ENCODE measurements around the gene CCDC178.

CCDC178 gene

DNA sequence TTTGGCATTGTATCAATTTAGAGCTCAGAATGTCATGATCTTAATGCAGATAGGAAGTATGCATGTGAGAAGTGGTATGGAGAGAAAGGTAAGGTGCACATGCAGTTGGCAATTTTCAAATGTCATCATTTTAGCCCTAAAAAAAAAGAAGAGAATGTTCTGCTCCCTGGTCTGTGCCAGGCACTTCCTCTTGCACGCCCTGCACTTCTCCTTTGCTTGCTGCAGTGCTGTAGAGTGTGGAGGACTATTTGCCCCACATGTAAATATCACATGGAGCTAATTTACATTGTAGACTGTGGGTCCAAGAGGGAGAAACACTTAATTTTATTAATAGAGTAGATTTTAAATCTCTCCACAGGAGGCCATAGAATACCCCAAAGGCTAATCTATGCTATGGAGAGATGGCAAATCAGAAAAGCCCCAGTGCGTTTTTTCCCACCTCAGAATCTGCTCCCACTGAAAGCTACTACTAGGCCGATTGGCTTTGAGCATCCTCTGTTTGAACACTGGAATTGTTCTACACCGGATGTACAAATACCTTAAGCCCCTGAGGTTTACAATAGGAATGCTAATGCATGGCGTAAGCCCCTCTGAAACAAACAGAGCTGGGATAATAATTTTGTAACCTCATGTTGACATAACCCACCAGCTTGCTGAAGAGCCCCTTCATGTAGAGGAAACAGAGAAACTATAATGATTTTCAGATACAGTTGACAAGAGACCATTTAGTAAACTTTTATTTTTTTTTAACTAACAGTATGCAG is 530.5 kb downstream of the CCDC178 start:
- H3K36me3 ChIP-seq (ENCODE audit: control insufficient read depth in 1 of 2, insufficient read depth in 2 of 2, low read length in 2 of 2), result no peaks in the 10 kb centered on the region
- no peak overlapping the region for H3K4me3 ChIP-seq (ENCODE audit: low read depth in 1 of 2, low read length in 2 of 2)
- H3K27ac ChIP-seq (ENCODE audit: low read length), result no peak overlapping the region
- H3K4me1 ChIP-seq (ENCODE audit: control insufficient read depth in 1 of 2, insufficient read depth in 2 of 2, low read length in 2 of 2), result no peaks in the 10 kb centered on the region
- H3K9me3 ChIP-seq (ENCODE audit: control insufficient read depth in 1 of 2, low read length in 2 of 2), result no peaks in the 10 kb centered on the region
- H3K27me3 ChIP-seq (ENCODE audit: low read depth, low read length), result no peaks in the 10 kb centered on the region

- H3K4me3 ChIP-seq (ENCODE audit: low read depth in 1 of 2, low read length in 2 of 2), result no peak overlapping the region
- H3K9me3 ChIP-seq (ENCODE audit: control insufficient read depth in 1 of 2, low read length in 2 of 2), result no peaks in the 10 kb centered on the region
- no peaks in the 10 kb centered on the region for H3K27me3 ChIP-seq (ENCODE audit: low read depth, low read length)
- H3K4me1 ChIP-seq (ENCODE audit: control insufficient read depth in 1 of 2, insufficient read depth in 2 of 2, low read length in 2 of 2), result no peaks in the 10 kb centered on the region
- no peak overlapping the region for H3K27ac ChIP-seq (ENCODE audit: low read length)
- no peaks in the 10 kb centered on the region for H3K36me3 ChIP-seq (ENCODE audit: control insufficient read depth in 1 of 2, insufficient read depth in 2 of 2, low read length in 2 of 2)
Measured at GRCh38 chr18:32908424-32908805, 532.1 kb downstream of the CCDC178 start.

DNA sequence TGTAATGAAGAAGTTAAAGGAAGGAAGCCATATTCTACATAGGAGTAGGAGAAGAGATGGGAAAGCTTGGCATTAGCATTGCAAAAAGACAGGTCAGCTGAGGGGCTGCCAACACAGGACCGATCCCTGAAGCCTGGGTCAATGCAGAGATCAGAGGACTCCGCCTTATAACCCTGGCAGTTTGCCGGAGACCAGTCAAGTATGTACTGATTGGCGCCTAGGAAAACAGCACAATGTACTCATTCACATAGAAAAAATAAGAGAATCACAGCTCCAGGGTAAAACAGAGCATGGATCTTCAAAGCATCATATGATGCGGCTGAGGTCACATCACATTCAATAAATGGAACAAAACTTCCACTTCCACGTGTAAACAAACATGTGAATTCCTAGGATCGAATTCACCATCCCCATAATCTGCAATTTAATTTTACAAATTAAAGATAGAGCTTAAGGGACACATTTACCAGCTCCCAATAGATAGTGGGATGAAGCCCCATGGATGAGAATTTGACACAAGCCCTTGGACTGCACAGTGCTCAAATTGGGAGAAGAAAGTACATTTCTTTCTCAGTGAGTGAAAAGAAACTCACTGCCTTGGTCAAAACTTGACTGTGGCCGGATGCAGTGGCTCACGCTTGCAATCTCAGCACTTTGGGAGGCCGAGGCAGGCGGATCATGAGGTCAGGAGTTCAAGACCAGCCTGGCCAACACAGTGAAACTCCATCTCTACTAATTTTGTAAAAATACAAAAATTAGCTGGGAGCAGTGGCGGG is 532.7 kb downstream of the CCDC178 start:
- Histone ChIP-seq H3K9me3 (ENCODE audit: control insufficient read depth in 1 of 2, low read length in 2 of 2) (no peaks in the 10 kb centered on the region), H3K27ac (ENCODE audit: low read length) (no peak overlapping the region), H3K4me1 (ENCODE audit: control insufficient read depth in 1 of 2, insufficient read depth in 2 of 2, low read length in 2 of 2) (no peaks in the 10 kb centered on the region), H3K4me3 (ENCODE audit: low read depth in 1 of 2, low read length in 2 of 2) (no peak overlapping the region), H3K36me3 (ENCODE audit: control insufficient read depth in 1 of 2, insufficient read depth in 2 of 2, low read length in 2 of 2) (no peaks in the 10 kb centered on the region), H3K27me3 (ENCODE audit: low read depth, low read length) (no peaks in the 10 kb centered on the region)

DNA sequence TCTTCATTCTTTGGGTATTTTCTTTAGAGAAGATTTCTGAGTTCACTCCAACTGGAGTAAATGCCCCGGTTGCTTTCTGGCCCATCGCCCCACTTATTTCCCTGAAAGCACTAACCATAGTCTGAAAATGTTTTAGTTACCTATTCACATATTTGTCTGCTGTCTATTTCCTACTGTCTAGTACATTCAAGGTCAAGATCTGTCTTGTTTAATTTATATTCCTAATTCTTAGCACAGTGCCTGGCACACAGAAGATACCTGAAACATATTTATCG is 533.3 kb downstream of the CCDC178 start:
- no peaks in the 10 kb centered on the region for H3K36me3 ChIP-seq (ENCODE audit: control insufficient read depth in 1 of 2, insufficient read depth in 2 of 2, low read length in 2 of 2)
- no peaks in the 10 kb centered on the region for H3K9me3 ChIP-seq (ENCODE audit: control insufficient read depth in 1 of 2, low read length in 2 of 2)
- no peaks in the 10 kb centered on the region for H3K4me1 ChIP-seq (ENCODE audit: control insufficient read depth in 1 of 2, insufficient read depth in 2 of 2, low read length in 2 of 2)
- H3K27ac ChIP-seq (ENCODE audit: low read length), result no peak overlapping the region
- no peaks in the 10 kb centered on the region for H3K27me3 ChIP-seq (ENCODE audit: low read depth, low read length)
- no peak overlapping the region for H3K4me3 ChIP-seq (ENCODE audit: low read depth in 1 of 2, low read length in 2 of 2)

DNA sequence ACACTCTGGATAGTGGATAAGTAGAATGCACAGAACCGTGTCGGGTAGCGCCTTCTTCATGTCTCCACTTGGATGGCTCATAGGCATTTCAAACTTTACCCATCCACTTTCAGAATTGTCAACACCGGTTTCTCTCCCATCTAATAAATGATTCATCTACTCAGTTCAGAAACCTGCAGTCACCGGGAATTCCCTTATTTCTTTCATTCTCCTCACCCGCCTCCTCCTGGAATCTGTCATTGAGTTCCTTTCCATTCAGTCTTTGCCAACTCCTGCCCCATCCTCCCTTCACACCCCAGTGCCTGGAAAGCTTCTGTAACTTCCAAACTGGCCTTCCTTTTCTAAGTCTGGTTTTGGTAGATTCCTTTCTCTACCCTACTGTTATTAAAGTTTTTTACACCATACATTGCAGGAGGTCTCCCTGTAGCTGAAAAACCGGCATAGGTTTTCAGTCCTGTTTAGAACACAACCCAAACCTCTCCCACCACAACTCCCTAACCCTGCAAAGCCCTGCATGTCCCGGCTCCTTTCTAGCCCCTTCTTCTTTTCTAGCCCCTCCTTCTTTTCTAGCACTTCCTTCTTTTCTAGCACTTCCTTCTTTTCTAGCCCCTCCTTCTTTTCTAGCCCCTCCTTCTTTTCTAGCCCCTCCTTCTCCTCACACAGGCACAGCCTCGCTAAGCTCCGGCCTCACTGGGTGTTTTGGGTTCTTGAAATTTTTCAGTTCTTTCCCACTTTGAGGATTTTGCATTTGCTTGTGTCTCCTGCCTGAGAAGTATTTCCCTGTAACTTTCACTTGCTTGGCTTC is 533.8 kb downstream of the CCDC178 start:
- Histone ChIP-seq H3K27ac (ENCODE audit: low read length) (no peak overlapping the region), H3K4me1 (ENCODE audit: control insufficient read depth in 1 of 2, insufficient read depth in 2 of 2, low read length in 2 of 2) (no peaks in the 10 kb centered on the region), H3K4me3 (ENCODE audit: low read depth in 1 of 2, low read length in 2 of 2) (no peak overlapping the region), H3K27me3 (ENCODE audit: low read depth, low read length) (no peaks in the 10 kb centered on the region), H3K36me3 (ENCODE audit: control insufficient read depth in 1 of 2, insufficient read depth in 2 of 2, low read length in 2 of 2) (no peaks in the 10 kb centered on the region), H3K9me3 (ENCODE audit: control insufficient read depth in 1 of 2, low read length in 2 of 2) (no peaks in the 10 kb centered on the region)

DNA sequence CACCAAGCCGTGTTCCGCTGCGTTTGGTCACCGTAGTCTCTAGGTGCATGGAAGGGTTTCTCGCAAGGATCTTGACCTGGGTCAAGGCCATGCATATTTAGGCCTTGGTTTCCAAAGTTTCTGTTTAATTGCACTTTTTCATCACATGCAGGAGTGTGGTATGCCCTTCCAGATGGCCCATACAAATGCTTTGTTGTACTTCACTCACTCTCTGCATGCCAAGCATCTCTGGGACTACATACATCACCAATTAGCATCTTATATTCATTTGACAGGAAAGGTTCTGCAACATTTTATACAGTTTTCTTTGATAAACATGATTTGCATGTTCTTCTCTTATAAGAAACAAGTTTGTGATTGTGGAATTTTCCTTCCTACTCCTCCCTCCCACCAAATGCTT is 534.9 kb downstream of the CCDC178 start:
- H3K27me3 ChIP-seq (ENCODE audit: low read depth, low read length), result no peaks in the 10 kb centered on the region

GRCh38 chr18:32902568-32903330 is 537.8 kb downstream of the CCDC178 start:
- no peak overlapping the region for H3K4me3 ChIP-seq (ENCODE audit: low read depth in 1 of 2, low read length in 2 of 2)
- H3K4me1 ChIP-seq (ENCODE audit: control insufficient read depth in 1 of 2, insufficient read depth in 2 of 2, low read length in 2 of 2), result no peaks in the 10 kb centered on the region
- H3K27ac ChIP-seq (ENCODE audit: low read length), result no peak overlapping the region
- no peaks in the 10 kb centered on the region for H3K36me3 ChIP-seq (ENCODE audit: control insufficient read depth in 1 of 2, insufficient read depth in 2 of 2, low read length in 2 of 2)
- H3K9me3 ChIP-seq (ENCODE audit: control insufficient read depth in 1 of 2, low read length in 2 of 2), result no peaks in the 10 kb centered on the region
- H3K27me3 ChIP-seq (ENCODE audit: low read depth, low read length), result no peaks in the 10 kb centered on the region

More for the DNA sequence above, 534.9 kb downstream of the CCDC178 start:
- H3K36me3 ChIP-seq (ENCODE audit: control insufficient read depth in 1 of 2, insufficient read depth in 2 of 2, low read length in 2 of 2), result no peaks in the 10 kb centered on the region
- no peak overlapping the region for H3K4me3 ChIP-seq (ENCODE audit: low read depth in 1 of 2, low read length in 2 of 2)
- no peaks in the 10 kb centered on the region for H3K9me3 ChIP-seq (ENCODE audit: control insufficient read depth in 1 of 2, low read length in 2 of 2)
- H3K27ac ChIP-seq (ENCODE audit: low read length), result no peak overlapping the region
- no peaks in the 10 kb centered on the region for H3K4me1 ChIP-seq (ENCODE audit: control insufficient read depth in 1 of 2, insufficient read depth in 2 of 2, low read length in 2 of 2)

DNA sequence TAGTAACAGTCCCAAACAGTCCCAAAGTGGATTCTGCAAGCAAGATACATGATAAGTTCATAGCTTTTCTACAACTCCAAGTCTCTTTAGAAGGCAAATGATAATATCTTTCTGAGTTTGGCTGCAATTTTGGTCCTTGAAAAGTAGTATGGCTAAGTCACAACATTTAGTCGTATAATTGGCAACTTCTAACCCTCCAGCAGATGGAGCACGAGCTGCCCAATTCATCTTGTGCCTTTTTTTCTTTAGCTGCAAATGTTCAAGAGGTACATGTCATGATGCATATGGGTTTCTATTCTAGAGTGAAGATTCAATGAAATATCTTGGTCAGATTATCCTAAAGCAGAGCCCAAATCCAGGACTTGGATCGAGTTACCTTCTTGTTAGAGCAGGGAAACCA is 540.7 kb downstream of the CCDC178 start:
- Histone ChIP-seq H3K27ac (ENCODE audit: low read length) (no peak overlapping the region), H3K9me3 (ENCODE audit: control insufficient read depth in 1 of 2, low read length in 2 of 2) (peaks cover 0 to 8% of the 10 kb centered on the region in 2 donors), H3K4me1 (ENCODE audit: control insufficient read depth in 1 of 2, insufficient read depth in 2 of 2, low read length in 2 of 2) (no peaks in the 10 kb centered on the region), H3K4me3 (ENCODE audit: low read depth in 1 of 2, low read length in 2 of 2) (no peak overlapping the region), H3K27me3 (ENCODE audit: low read depth, low read length) (no peaks in the 10 kb centered on the region), H3K36me3 (ENCODE audit: control insufficient read depth in 1 of 2, insufficient read depth in 2 of 2, low read length in 2 of 2) (no peaks in the 10 kb centered on the region)

DNA sequence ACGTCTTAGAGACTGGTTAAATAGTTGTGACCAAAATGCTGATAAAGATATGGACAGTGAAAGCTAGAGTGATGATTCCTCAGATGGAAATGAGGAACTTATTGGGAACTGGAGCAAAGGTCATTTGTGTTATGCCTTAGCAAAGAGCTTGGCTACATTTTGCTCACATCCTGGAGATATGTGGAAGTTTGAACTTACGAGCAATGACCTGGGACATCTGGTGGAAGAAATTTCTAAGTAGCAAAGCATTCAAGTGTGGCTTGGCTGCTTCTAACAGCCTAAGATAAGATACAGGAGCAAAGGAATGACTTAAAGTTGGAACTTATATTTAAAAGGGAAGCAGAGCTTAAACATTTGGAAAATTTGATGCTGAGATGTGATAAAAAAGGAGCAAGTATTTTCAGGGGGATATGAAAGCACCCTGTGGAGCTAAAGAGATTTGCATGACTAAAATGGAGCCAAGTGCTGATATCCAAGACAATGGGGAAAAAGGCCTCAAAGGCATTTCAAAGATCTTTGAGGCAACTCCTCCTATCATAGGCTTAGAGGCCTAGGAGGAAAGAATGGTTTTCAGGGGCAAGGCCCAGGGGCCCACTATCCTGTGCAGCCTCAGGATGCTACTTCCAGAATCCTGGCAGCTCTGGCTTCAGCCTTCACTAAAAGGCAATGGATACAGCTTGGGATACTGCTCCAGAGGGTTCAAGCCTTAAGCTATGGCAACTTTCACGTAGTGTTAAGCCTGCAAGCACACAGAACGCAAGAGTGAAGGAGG is 543.6 kb downstream of the CCDC178 start:
- H3K4me1 ChIP-seq (ENCODE audit: control insufficient read depth in 1 of 2, insufficient read depth in 2 of 2, low read length in 2 of 2), result no peaks in the 10 kb centered on the region
- no peaks in the 10 kb centered on the region for H3K27me3 ChIP-seq (ENCODE audit: low read depth, low read length)
- no peaks in the 10 kb centered on the region for H3K36me3 ChIP-seq (ENCODE audit: control insufficient read depth in 1 of 2, insufficient read depth in 2 of 2, low read length in 2 of 2)

GRCh38 chr18:32893915-32894314 is 546.6 kb downstream of the CCDC178 start:
- Histone ChIP-seq H3K36me3 (ENCODE audit: control insufficient read depth in 1 of 2, insufficient read depth in 2 of 2, low read length in 2 of 2) (no peaks in the 10 kb centered on the region), H3K27ac (ENCODE audit: low read length) (no peak overlapping the region), H3K4me3 (ENCODE audit: low read depth in 1 of 2, low read length in 2 of 2) (no peak overlapping the region), H3K9me3 (ENCODE audit: control insufficient read depth in 1 of 2, low read length in 2 of 2) (peaks cover 0 to 8% of the 10 kb centered on the region in 2 donors), H3K4me1 (ENCODE audit: control insufficient read depth in 1 of 2, insufficient read depth in 2 of 2, low read length in 2 of 2) (no peaks in the 10 kb centered on the region), H3K27me3 (ENCODE audit: low read depth, low read length) (no peaks in the 10 kb centered on the region)

More for the DNA sequence above, 543.6 kb downstream of the CCDC178 start:
- peaks cover 0 to 8% of the 10 kb centered on the region in 2 donors for H3K9me3 ChIP-seq (ENCODE audit: control insufficient read depth in 1 of 2, low read length in 2 of 2)
- peak overlapping the region in 1 of 2 donors; percentile 3 for H3K4me3 ChIP-seq (ENCODE audit: low read depth in 1 of 2, low read length in 2 of 2)
- H3K27ac ChIP-seq (ENCODE audit: low read length), result no peak overlapping the region
